AG08395 (cell line): ENCODE data around the gene GTPBP10.

ENCODE experiments used
- DNase-seq: peaks from one replicate; pipeline ENCODE4 v3.0.0; 2012; ENCODE audit warnings: mixed read lengths, low spot score

Gene GTPBP10

DNA sequence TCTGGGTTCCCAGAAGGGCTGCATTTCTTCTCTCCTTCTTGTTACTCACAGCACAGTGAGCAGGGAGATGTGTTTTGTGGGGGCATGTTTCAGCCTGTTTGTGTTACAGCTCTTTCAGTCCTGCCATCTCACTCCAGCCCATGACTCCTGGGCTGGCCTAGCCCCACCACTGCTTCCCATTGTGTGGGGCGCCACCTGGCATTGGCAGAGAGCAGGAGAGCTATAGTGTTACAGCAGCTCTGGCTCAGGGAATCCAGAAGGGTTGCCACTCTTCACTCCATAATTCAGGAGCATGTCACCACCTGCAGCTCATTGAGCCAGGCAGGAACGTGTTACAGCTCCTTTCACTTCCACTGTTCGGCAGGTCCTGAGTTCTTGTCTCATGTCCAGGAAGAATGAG, 86.7 kb downstream of the GTPBP10 start:
- DNase-seq = no peak
